Gastroesophageal sphincter (tissue), 3 donors: ENCODE measurements around the gene PPM1L.

Experiments used
- CTCF ChIP-seq, 4 experiments: fragments of 200-600 bp in 2 of 4; fragments of 450-650 bp in 2 of 4; sonication (generic) in 1 of 4; IDR thresholded peaks; one replicate each; pipeline ENCODE4 v1.5.1; 2017 to 2019; ENCODE audit warnings: antibody characterized with exemption in 4 of 4, mild to moderate bottlenecking in 2 of 4, moderate library complexity in 2 of 4
- POLR2A ChIP-seq, 2 donors: fragments of 450-650 bp; IDR thresholded peaks; one replicate each; pipeline ENCODE4 v1.6.1; 2017; ENCODE audit warnings: antibody characterized with exemption in 2 of 2, mild to moderate bottlenecking in 2 of 2, moderate library complexity in 1 of 2
- POLR2AphosphoS5 ChIP-seq: sonication (generic); formaldehyde crosslinking; IDR thresholded peaks from one replicate; pipeline ENCODE4 v1.6.1; 2017; ENCODE audit warnings: antibody characterized with exemption

GRCh38 chr3:160781863-160782262 lies 25.8 kb downstream of the PPM1L start:
- TF ChIP-seq CTCF (IDR thresholded peaks at IDR 0.05) (no peak), POLR2A (IDR thresholded peaks at IDR 0.05) (no peak), POLR2AphosphoS5 (no peak)
